GM21423 (cell line): Measurements from ENCODE around the gene NUBP2.
A peak's percentile ranks its signal among the peaks of the same experiment; 100 is the strongest.

Experiments
- ATAC-seq: cut with Tn5 transposase; IDR thresholded peaks from one replicate; pipeline ENCODE4 v1.9.1; 2021; ENCODE audit warnings: mild to moderate bottlenecking, moderate library complexity; ENCODE audit not compliant: unreplicated experiment

Gene NUBP2

GRCh38 chr16:1771188-1771863 lies 11.4 kb upstream of the NUBP2 start, which contains the start of gene NME3:
NME3 (minus strand) TSS chr16:1771543; CDS start chr16:1771534, 9 bp downstream.
- ATAC-seq = peak; percentile 24

DNA sequence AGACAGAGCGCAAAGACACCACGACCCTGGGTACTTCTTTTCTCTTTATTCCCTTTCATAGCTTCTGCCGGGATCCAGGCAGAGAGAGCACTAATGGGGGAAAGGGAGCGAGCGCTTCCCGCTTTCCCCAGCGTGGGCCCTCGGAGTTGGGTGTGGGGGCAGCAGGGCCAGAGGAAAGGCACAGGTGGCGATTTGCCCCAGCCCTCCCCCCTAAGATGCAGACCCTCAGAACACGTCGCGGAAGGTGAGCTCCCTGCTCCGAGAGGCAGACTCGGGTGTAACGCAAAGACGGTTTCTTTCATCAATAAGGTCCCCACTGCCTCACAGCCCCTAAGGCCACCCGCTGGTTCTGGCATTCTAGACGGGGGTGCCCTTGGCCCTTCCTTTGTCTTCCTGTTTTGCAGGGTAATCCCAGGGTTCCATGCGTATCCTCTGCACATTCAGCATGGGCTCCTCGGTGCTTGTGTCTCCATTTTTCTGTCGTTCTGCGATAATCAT lies 10.8 kb upstream of the NUBP2 start:
- ATAC-seq = no peak

DNA sequence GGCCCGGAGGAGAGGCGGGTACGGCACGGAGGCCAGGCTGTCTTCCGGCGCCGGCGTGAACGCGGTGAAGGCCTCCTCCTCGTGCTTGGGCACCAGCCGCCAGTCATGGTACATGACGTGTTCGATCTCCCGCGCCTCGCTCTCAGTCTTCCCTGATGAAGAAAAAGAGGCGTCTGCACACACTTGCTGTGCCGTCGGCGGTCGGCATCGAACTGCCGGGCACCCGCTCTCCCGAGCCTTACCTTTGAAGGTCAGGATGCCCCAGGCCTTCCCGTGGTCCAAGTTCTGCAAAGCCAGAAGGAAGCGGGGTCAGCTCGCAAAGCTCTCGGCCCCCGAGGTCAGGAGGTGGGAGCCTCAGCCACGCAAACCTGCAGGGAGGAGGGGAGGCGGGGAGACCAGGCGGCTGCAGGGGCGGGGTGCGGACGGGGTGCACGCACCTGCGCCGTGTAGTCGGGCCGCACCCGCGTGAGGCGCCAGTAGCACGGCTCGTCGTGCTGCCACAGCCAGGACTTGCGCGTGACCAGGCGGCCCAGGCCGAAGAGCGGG lies 10.3 kb upstream of the NUBP2 start, which contains the start of gene EME2:
EME2 (plus strand) TSS at position 449 of the 546 bp plus-strand sequence. CDS start 418 bp downstream, outside the sequence.
- peak; percentile 10 for ATAC-seq

- peak; percentile 40 for ATAC-seq
These were observed 9.7 kb upstream of the NUBP2 start, which contains the start of gene MRPS34 for GRCh38 chr16:1772908-1773702. MRPS34 (minus strand) TSS chr16:1773134; CDS start chr16:1773119, 15 bp downstream.

- ATAC-seq = no peak
These were observed 8.9 kb upstream of the NUBP2 start for GRCh38 chr16:1773703-1774447.

- ATAC-seq = no peak
These were observed 8.3 kb upstream of the NUBP2 start for GRCh38 chr16:1774448-1774780.

GRCh38 chr16:1775006-1775845 lies 7.5 kb upstream of the NUBP2 start:
- ATAC-seq = no peak

DNA sequence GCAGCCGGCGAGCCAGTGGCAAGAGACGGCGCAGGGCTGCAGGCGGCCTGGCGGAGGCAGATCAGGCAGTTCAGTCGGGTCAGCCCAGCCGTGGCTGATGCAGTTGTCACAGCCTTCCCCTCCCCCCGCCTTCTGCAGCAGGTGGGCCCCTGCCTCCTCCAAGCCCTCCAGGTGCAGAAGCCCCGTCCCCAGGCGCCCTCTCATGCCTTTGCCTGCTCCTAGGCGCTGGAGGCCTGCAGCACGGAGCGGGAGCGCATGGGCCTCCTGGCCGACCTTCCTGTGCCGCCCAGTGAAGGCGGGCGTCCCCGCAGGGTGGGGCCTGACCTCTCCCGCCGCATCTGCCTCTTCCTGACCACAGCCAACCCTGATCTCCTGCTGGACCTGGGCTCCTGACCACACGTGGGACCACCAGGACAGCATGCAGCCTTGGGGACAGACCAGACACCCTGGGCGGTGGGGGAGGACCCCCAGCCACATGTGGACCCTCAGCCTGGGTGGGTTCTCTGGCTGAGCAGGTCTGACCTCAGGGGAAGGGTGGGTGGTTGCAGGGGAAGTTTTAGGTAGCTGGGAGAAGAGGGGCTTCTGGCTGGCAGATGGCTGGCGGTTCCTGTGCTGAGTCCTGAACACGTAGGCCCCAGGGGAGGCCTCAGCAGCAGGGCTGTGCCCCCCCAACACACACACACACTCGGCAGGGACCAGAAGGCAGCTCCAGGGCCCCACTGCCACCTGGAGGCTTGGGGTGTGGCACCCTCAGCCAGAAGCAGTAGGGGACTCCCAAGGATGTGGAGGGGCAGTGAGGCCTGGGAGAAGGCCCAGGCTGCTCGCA lies 6.7 kb upstream of the NUBP2 start:
- ATAC-seq = no peak

DNA sequence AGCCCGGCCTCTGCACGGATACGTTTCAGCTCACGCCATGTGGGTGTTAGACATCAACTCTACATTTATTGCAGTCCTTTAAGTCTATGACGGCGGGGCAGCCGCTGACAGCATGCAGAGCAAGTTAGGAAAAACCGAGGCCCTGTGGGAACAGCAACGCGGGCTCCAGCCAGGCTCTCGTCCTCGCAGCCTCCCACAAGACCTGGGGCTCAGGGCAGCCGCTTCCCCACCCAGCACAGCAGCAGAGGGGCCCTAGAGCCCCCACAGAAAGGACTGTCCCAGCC lies 6.1 kb upstream of the NUBP2 start:
- ATAC-seq = no peak

DNA sequence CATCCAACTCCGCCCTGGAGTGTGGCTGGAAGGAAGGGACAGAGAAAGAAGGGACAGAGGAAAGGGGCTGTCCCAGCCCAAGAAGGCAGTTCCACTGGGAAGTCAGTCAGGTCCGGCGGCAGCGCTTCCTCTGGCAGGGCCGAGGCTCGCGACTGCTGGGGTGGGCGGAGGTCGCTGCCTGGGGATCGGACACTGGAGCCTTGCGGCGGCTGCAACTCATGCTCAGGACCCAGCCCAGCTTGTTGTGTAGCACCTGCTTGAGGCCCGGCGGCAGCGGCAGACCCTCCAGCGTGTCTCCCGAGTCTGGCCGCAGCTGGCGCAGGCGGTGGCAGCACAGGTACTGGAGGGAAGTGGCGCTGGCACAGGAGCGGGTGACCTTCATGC lies 5.8 kb upstream of the NUBP2 start:
- no peak for ATAC-seq

DNA sequence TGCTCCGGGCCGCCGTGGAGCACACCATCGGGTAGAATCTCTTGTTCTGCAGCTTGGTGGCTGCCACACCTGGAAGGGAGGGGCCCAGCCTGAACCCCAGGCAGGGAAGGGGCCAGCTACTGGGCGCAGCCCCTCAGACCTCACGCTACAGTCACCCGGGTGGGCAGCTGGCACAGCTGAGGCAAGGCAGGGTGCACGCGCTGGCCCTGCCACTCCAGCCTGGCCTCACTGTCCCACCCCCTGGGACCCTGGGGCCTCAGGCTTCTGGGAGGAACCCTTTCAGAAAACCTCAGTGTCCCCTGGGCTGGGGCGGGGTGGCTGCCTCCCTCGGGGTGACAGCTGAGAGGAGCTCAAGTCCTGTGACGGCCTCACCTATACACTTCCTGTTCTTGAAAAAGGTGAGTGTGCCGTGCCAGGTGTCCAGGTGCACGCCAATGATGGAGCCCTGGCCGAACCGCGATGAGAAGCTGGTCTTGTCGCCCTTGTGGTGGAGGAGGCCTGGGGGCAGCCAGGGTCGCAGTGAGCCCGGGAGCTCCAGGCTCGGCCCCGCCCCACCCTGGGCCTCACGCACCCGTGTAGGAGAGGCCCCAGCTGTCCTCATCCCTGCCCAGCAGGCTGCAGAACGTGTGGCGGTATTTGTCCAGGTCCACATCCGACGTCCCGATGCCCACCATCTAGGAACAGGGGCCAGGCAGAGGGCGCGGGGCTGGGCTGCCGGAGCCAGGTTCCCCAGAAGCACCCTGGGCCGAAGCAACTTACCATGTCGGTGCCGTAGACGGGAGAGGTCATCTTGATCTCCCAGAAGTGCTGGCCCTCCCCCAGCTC lies 5.2 kb upstream of the NUBP2 start:
- ATAC-seq = no peak

- no peak for ATAC-seq
These were observed 4.3 kb upstream of the NUBP2 start for GRCh38 chr16:1778200-1779179.

DNA sequence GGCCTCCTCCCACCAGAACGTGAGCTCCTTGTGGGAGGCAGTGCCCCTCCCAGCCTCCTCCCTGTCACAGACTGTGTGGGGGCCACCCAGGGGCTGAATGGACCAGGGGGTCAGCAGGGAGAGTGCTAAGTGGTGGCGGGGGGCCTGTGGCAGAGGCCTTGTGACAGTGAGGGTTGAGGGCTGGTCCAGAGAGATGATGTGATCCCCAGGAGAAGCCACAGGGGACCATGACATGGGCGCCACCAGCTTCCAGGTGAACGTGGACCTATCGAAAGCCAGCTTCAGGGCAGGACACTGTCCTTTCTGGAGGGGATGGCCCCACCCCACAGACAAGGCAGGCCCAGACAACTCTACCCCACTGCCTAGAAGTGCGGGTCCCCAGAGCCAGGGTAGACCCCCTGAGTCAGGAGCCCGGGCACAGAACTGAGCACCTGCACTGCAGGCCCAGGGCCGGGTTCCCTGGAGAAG lies 3.5 kb upstream of the NUBP2 start:
- ATAC-seq = no peak

DNA sequence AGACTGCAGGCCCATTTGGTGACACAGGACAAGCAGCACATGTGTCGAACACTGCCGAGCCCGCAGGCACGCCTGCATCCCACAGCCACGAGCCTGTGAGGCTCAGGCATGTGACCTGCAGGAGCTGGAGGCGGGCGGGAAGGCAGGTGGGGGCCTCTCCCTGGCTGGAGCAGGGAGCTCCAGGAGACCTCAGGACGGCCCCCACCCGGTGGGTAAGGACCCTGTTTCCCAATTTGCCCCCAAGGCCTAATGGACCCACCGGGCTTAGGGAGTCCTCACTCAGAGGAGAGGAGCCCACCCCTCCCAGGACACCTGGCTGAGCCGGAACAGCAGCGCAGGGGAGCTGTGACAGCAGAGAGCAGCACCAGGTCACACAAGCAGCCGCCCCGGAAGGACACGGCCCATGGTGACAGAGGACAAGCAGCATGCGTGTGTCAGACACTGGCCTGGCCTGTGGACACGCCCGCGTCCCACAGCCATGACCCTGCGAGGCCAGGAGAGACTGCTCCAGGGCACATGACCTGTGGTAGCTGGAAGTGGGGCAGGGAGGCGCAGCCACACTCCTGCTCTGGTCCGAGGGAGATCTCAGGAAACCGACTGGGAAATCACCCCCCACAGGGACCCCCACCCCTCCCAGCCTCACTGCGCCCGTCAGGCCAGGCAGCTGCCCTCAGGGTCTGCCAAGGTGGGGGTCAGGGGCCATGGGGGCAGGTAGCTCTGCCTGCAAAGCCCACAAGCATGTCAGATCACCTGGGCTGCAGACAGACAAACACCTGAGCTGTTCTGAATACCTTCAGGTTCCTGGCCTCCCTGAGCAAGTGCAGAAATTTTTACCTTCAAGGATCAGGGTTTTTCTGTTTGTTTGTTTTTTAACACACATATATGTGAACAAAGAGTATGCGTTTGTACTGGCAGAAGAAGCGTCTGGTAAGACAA lies 2.8 kb upstream of the NUBP2 start:
- ATAC-seq = no peak

- ATAC-seq = no peak
These were observed 2.1 kb upstream of the NUBP2 start for GRCh38 chr16:1780677-1781072.

- no peak for ATAC-seq
These were observed 1.5 kb upstream of the NUBP2 start for GRCh38 chr16:1781254-1781653.
